Colonic mucosa (tissue), 4 donors: Measurements from ENCODE around the gene SLC25A38. TPM values are rescaled to one million over a fixed set of nuclear protein-coding genes. Genes with fewer than 3 reads are reported as not detected.
A peak's percentile ranks its signal among the peaks of the same experiment; 100 is the strongest.

Experiments
- DNase-seq: peaks from one replicate; pipeline ENCODE4 v3.0.0-alpha.2; 2020
- H3K27ac ChIP-seq: fragments of 200-600 bp; one replicate; pipeline ENCODE4 v1.8.0; 2021
- H3K27me3 ChIP-seq: fragments of 200-600 bp; one replicate; pipeline ENCODE4 v1.8.0; 2021
- H3K36me3 ChIP-seq: fragments of 200-600 bp; one replicate; pipeline ENCODE4 v1.8.0; 2021
- H3K4me1 ChIP-seq: fragments of 200-600 bp; one replicate; pipeline ENCODE4 v1.8.0; 2021; ENCODE audit warnings: mild to moderate bottlenecking
- H3K4me3 ChIP-seq: fragments of 200-600 bp; one replicate; pipeline ENCODE4 v1.8.0; 2021
- H3K9ac ChIP-seq, 2 donors: one replicate each; pipeline ENCODE4 v1.7.0; 2013; ENCODE audit warnings: control low read depth in 2 of 2, low read depth in 2 of 2, low read length in 2 of 2
- H3K9me3 ChIP-seq: fragments of 200-600 bp; one replicate; pipeline ENCODE4 v1.8.0; 2021
- CTCF ChIP-seq: fragments of 200-600 bp; IDR thresholded peaks from one replicate; pipeline ENCODE4 v1.8.0; 2022; ENCODE audit warnings: antibody characterized with exemption, mild to moderate bottlenecking
- intact Hi-C: fragments of 100-400 bp; cut with DNase I; formaldehyde crosslinking; loops from one replicate; pipeline ENCODE4 v1.14.1; 2022
- total RNA-seq, 2 donors: library from RNA; stranded (reverse); fragmentation: NEBNext Ultra II Directional in 1 of 2; extraction: Animal tissue kit (Norgen Biotek cat#: 25700) in 1 of 2; gene quantifications; one replicate each; pipeline ENCODE4 v1.2.1, GENCODE V29; 2021
- donor health status: healthy.
- donor health status: DM: no; HTN: no; CAD: no.
- donor health status: DM: no; HTN: no; CAD: no.

Gene SLC25A38
- total RNA-seq, 2 donors from 2014 or later, result 41.7 to 45.5 TPM

GRCh38 chr3:39405687-39406367, 22.7 kb downstream of the SLC25A38 start:
- H3K9ac ChIP-seq, result peak overlapping the region; percentile 40 to 96
- peak overlapping the region; percentile 84 for H3K27ac ChIP-seq
- DNase-seq, result no peak
- intact Hi-C loops, result no loop called here
- no peaks in the 10 kb centered on the region for H3K9me3 ChIP-seq
- no peaks in the 10 kb centered on the region for H3K27me3 ChIP-seq
- TF ChIP-seq CTCF, result no peak
- H3K36me3 ChIP-seq, result peaks cover 5% of the 10 kb centered on the region
- peaks cover 11% of the 10 kb centered on the region for H3K4me1 ChIP-seq
- H3K4me3 ChIP-seq, result peak overlapping the region; percentile 69

- peak; percentile 16 for TF ChIP-seq CTCF
- peak within 1 kb of the TSS; percentile 84 for H3K27ac ChIP-seq
- H3K9me3 ChIP-seq, result no peaks in the 10 kb centered on the region
- H3K27me3 ChIP-seq, result no peaks in the 10 kb centered on the region
- peaks cover 11% of the 10 kb centered on the region for H3K4me1 ChIP-seq
- H3K36me3 ChIP-seq, result peaks cover 5% of the 10 kb centered on the region
- peak within 1 kb of the TSS; percentile 71 to 96 for H3K9ac ChIP-seq
- peak within 1 kb of the TSS; percentile 69 for H3K4me3 ChIP-seq
- intact Hi-C loops, result no loop called here
- peak; percentile 96 for DNase-seq
These were observed 23.4 kb downstream of the SLC25A38 start, which contains the start of gene RPSA for GRCh38 chr3:39406368-39407258. RPSA (plus strand) TSS chr3:39406720; CDS start chr3:39407654, 934 bp downstream.

GRCh38 chr3:39407259-39407629, 24.1 kb downstream of the SLC25A38 start:
- H3K9me3 ChIP-seq, result no peaks in the 10 kb centered on the region
- no peak for DNase-seq
- H3K36me3 ChIP-seq, result peaks cover 5% of the 10 kb centered on the region
- H3K9ac ChIP-seq, result peak overlapping the region; percentile 71 to 96
- H3K4me3 ChIP-seq, result peak overlapping the region; percentile 69
- no peaks in the 10 kb centered on the region for H3K27me3 ChIP-seq
- intact Hi-C loops, result no loop called here
- peaks cover 11% of the 10 kb centered on the region for H3K4me1 ChIP-seq
- TF ChIP-seq CTCF, result no peak
- H3K27ac ChIP-seq, result peak overlapping the region; percentile 84

GRCh38 chr3:39407773-39408492, 24.8 kb downstream of the SLC25A38 start:
- H3K9me3 ChIP-seq, result no peaks in the 10 kb centered on the region
- H3K27me3 ChIP-seq, result no peaks in the 10 kb centered on the region
- H3K9ac ChIP-seq, result peak overlapping the region; percentile 71 to 96
- TF ChIP-seq CTCF, result no peak
- DNase-seq, result no peak
- H3K4me1 ChIP-seq, result peaks cover 11% of the 10 kb centered on the region
- intact Hi-C loops, result no loop called here
- peaks cover 5% of the 10 kb centered on the region for H3K36me3 ChIP-seq
- no peak overlapping the region for H3K27ac ChIP-seq
- H3K4me3 ChIP-seq, result peak overlapping the region; percentile 69
